Measurements from ENCODE around the gene MROH9. TPM values are rescaled to one million over a fixed set of nuclear protein-coding genes. Genes with fewer than 3 reads are reported as not detected.

Gene MROH9
- total and polyA plus RNA-seq, 2 of the 13 experiments (the other 11 are each of a cell fraction or from before 2014, with no cell fraction given) = not detected

- ATAC-seq = no peak
- in situ Hi-C loops (cut with HindIII; ENCODE audit: extremely low pct_ligation_motif_present, low pct_unique_long_range_greater_than_20kb) (no loop called here), intact Hi-C loops (cut with micrococcal nuclease; ENCODE audit: unreplicated experiment) (no loop called here)
- no TSS peak for BruUV-seq (replicated peaks)
- TF ChIP-seq HNRNPLL (IDR thresholded peaks at IDR 0.05; ENCODE audit: low read depth, low read length, poor library complexity, severe bottlenecking) (no peak), ZNF17 (CRISPR knock-in tag; IDR thresholded peaks at IDR 0.05) (no peak), MAFF (IDR thresholded peaks at IDR 0.05; ENCODE audit: low read depth, low read length) (peak; percentile 95), MAFK (conservative IDR thresholded peaks at IDR 0.05 in 1 of 2, IDR thresholded peaks at IDR 0.05 in 1 of 2; ENCODE audit: low read length in 2 of 2) (peak; percentile 93 to 97), ZNF788 (CRISPR knock-in tag; IDR thresholded peaks at IDR 0.05; ENCODE audit: borderline replicate concordance) (no peak)
- TF ChIP-seq, protein P1, sequence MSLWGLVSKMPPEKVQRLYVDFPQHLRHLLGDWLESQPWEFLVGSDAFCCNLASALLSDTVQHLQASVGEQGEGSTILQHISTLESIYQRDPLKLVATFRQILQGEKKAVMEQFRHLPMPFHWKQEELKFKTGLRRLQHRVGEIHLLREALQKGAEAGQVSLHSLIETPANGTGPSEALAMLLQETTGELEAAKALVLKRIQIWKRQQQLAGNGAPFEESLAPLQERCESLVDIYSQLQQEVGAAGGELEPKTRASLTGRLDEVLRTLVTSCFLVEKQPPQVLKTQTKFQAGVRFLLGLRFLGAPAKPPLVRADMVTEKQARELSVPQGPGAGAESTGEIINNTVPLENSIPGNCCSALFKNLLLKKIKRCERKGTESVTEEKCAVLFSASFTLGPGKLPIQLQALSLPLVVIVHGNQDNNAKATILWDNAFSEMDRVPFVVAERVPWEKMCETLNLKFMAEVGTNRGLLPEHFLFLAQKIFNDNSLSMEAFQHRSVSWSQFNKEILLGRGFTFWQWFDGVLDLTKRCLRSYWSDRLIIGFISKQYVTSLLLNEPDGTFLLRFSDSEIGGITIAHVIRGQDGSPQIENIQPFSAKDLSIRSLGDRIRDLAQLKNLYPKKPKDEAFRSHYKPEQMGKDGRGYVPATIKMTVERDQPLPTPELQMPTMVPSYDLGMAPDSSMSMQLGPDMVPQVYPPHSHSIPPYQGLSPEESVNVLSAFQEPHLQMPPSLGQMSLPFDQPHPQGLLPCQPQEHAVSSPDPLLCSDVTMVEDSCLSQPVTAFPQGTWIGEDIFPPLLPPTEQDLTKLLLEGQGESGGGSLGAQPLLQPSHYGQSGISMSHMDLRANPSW (CRISPR knock-in tag; IDR thresholded peaks at IDR 0.05; ENCODE audit: borderline replicate concordance) = no peak
- TF ChIP-seq, protein P2, sequence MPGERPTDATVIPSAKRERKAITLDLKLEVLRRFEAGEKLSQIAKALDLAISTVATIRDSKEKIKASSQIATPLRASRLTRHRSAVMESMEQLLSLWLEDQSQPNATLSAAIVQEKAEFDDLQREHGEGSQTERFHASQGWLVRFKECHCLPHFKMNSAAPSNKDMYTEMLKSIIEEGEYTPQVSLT (CRISPR knock-in tag; IDR thresholded peaks at IDR 0.05; ENCODE audit: borderline replicate concordance, low read depth) = no peak
- H3K4me3 ChIP-seq (replicated peaks in 1 of 3; ENCODE audit: insufficient read depth in 1 of 3, low read depth in 2 of 3, low read length in 3 of 3) = no peak overlapping the region
- ChIA-PET POLR2A (no interaction called here), CTCF (ENCODE audit: low intra/inter-chr PET ratio, low total read pairs) (no interaction called here)
- WGBS (ENCODE audit: low lambda C conversion rate) = 10% methylated on average over 4 of the region's 4 CpGs
- H3K79me2 ChIP-seq (ENCODE audit: insufficient read depth, low read length) = no peaks in the 10 kb centered on the region
- H3K27me3 ChIP-seq (ENCODE audit: control insufficient read depth in 1 of 2, insufficient read depth in 2 of 2, low read length in 2 of 2) = no peaks in the 10 kb centered on the region
- no peak overlapping the region for H2AFZ ChIP-seq (ENCODE audit: low read length)
- H3K27ac ChIP-seq (ENCODE audit: extremely low read length, insufficient read depth, low read length) = no peak overlapping the region
- H3K4me2 ChIP-seq (ENCODE audit: low read depth, low read length) = no peak overlapping the region
- FAIRE-seq = no peak
- H3K9ac ChIP-seq (ENCODE audit: insufficient read depth, low read depth, low read length) = no peak overlapping the region
- H3K36me3 ChIP-seq (replicated peaks in 1 of 2; ENCODE audit: control insufficient read depth in 1 of 2, insufficient read depth in 2 of 2, low read length in 2 of 2) = no peaks in the 10 kb centered on the region
- no peaks in the 10 kb centered on the region for H3K9me3 ChIP-seq (ENCODE audit: low read length)
- H4K20me1 ChIP-seq (ENCODE audit: insufficient read depth, low read length) = no peaks in the 10 kb centered on the region
- no peak for DNase-seq (ENCODE audit: low spot score)
- no peaks in the 10 kb centered on the region for H3K4me1 ChIP-seq (ENCODE audit: insufficient read depth, low read length)
Observed at GRCh38 chr1:171014880-171015279, 79.5 kb downstream of the MROH9 start.
